K562 (cell line): ENCODE results near the gene OR2A14.
"Not testable (repeated sequence)": the region's sequence is repeated elsewhere in the genome, so short reads cannot be mapped to it uniquely, and the experiment has no call there.

ENCODE experiments used
- EP300 ChIP-seq: IDR thresholded peaks from 2 replicates; pipeline ENCODE4 v1.6.1; 2012; ENCODE audit warnings: low read length, improper control_type of control experiment
- FOXO4 ChIP-seq: fragments of 450-650 bp; formaldehyde crosslinking; IDR thresholded peaks from 2 replicates; pipeline ENCODE4 v1.4.0; 2020; ENCODE audit warnings: mild to moderate bottlenecking, moderate library complexity
- HEY1 ChIP-seq: fragments of 250-450 bp; sonication (Bioruptor Pico); IDR thresholded peaks from 2 replicates; pipeline ENCODE4 v1.5.0; 2020; ENCODE audit warnings: mild to moderate bottlenecking, moderate library complexity, borderline replicate concordance
- MXI1 ChIP-seq: IDR thresholded peaks from 2 replicates; pipeline ENCODE4 v1.6.1; 2011; ENCODE audit warnings: low read depth, mild to moderate bottlenecking, improper control_type of control experiment, low read length
- PHF8 ChIP-seq: fragments of 200-600 bp; sonication (generic); IDR thresholded peaks from 2 replicates; pipeline ENCODE4 v1.6.1; 2012; ENCODE audit warnings: mixed run types, mild to moderate bottlenecking, inconsistent platforms, low read length, moderate library complexity, borderline replicate concordance
- POLR2A ChIP-seq: fragments of 450-650 bp; conservative IDR thresholded peaks from 2 replicates; pipeline ENCODE4 v1.6.1; 2016
- PTBP1 ChIP-seq: fragments of 200-400 bp; formaldehyde crosslinking; IDR thresholded peaks from 2 replicates; pipeline ENCODE4 v1.6.1; 2017; ENCODE audit warnings: low read depth, low read length
- REST ChIP-seq, 2 experiments: fragments of 450-650 bp; formaldehyde crosslinking in 1 of 2; IDR thresholded peaks; 2 replicates each; pipeline versions ENCODE4 v1.4.0 to v1.6.1; 2014 to 2020; ENCODE audit warnings: mild to moderate bottlenecking in 2 of 2, borderline replicate concordance in 1 of 2, low read depth in 1 of 2
- STAT6 ChIP-seq: sonication (generic); formaldehyde crosslinking; IDR thresholded peaks from 2 replicates; pipeline ENCODE4 v1.8.1; 2023; ENCODE audit warnings: mild to moderate bottlenecking, missing genetic modification reagents
- U2AF2 ChIP-seq: fragments of 200-400 bp; formaldehyde crosslinking; optimal IDR thresholded peaks from 2 replicates; pipeline ENCODE3; 2017; ENCODE audit warnings: low read depth, mild to moderate bottlenecking, low read length
- ZNF12 ChIP-seq: sonication (generic); formaldehyde crosslinking; IDR thresholded peaks from 2 replicates; pipeline ENCODE4 v1.4.0; 2020; ENCODE audit warnings: mild to moderate bottlenecking, missing genetic modification reagents
- ZNF384 ChIP-seq: IDR thresholded peaks from 2 replicates; pipeline ENCODE4 v1.6.1; 2012; ENCODE audit warnings: low read depth, low read length, improper control_type of control experiment
- ZNF778 ChIP-seq: fragments of 450-650 bp; formaldehyde crosslinking; IDR thresholded peaks from 2 replicates; pipeline ENCODE4 v1.4.0; 2020; ENCODE audit warnings: mild to moderate bottlenecking, moderate library complexity

GRCh38 chr7:144171594-144172350, 48.8 kb downstream of the OR2A14 start:
- not testable (repeated sequence) for TF ChIP-seq ZNF12 (CRISPR knock-in tag); REST (IDR thresholded peaks at IDR 0.05; ENCODE audit: borderline replicate concordance); REST (CRISPR knock-in tag; IDR thresholded peaks at IDR 0.05; ENCODE audit: low read depth); EP300; POLR2A; HEY1; MXI1; PTBP1; ZNF384; FOXO4 (CRISPR knock-in tag); ZNF778 (CRISPR knock-in tag); STAT6 (CRISPR knock-in tag); U2AF2; PHF8
